ENCODE data around the gene CCDC85A. TPM values are rescaled to one million over a fixed set of nuclear protein-coding genes. Genes with fewer than 3 reads are reported as not detected.

Gene CCDC85A
- total and polyA plus RNA-seq, 2 of the 8 experiments (the other 6 are each of a cell fraction or from before 2014, with no cell fraction given), result 0.20 TPM; not detected in 1

DNA sequence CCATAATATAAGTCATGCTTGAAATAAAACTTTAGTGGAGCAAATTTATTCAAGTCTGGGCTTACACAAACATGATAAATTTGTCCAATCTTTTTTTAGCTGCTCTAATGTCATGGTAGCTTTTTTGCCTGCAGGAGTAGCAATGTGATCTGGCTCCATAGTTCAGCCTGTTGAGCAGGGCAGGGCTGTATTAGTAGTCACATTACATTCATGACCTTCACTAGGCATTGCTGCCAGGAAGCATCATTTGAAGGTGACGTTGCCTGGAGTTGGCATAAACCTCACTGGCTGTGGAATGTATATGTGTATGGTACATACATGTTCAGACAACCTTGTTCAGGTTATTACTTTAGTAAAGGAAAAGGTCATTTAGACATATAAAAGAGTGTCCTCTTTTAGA is 76.6 kb downstream of the CCDC85A start:
- Histone ChIP-seq H3K23me2 (ENCODE audit: low read depth, low read length) (no peaks in the 10 kb centered on the region), H3K56ac (replicated peaks; ENCODE audit: insufficient read length, low read depth, low read length) (no peak overlapping the region), H3K23ac (ENCODE audit: insufficient read length) (no peak overlapping the region), H3K27me3 (replicated peaks in 1 of 4; ENCODE audit: control insufficient read depth in 3 of 4, extremely low read depth in 1 of 4, insufficient read depth in 3 of 4, low read length in 3 of 4) (no peaks in the 10 kb centered on the region), H2BK15ac (ENCODE audit: low read length) (no peak overlapping the region), H2AFZ (ENCODE audit: low read length) (no peak overlapping the region), H4K8ac (ENCODE audit: extremely low read depth, insufficient read depth, low read length) (no peak overlapping the region), H3K14ac (ENCODE audit: insufficient read length) (no peak overlapping the region), H3K27ac (ENCODE audit: low read depth, low read length) (no peak overlapping the region), H4K20me1 (replicated peaks in 1 of 2; ENCODE audit: control insufficient read depth in 1 of 2, insufficient read depth in 2 of 2, low read length in 2 of 2) (no peaks in the 10 kb centered on the region), H4K91ac (replicated peaks; ENCODE audit: insufficient read length, low read length) (no peak overlapping the region), H3K4me2 (ENCODE audit: insufficient read depth in 1 of 2, low read depth in 2 of 2, low read length in 2 of 2) (no peak overlapping the region), H3K9ac (replicated peaks in 1 of 4; ENCODE audit: extremely low read depth in 1 of 4, low read depth in 3 of 4, low read length in 3 of 4) (no peak overlapping the region; a peak in 1 of 7 replicates), H4K5ac (ENCODE audit: insufficient read length, low read depth, low read length) (no peak overlapping the region), H2BK120ac (replicated peaks; ENCODE audit: low read depth, low read length) (no peak overlapping the region), H3K4me1 (replicated peaks in 1 of 4; ENCODE audit: control insufficient read depth in 3 of 4, insufficient read depth in 4 of 4, low read length in 3 of 4) (no peaks in the 10 kb centered on the region), H2BK12ac (ENCODE audit: low read depth, low read length) (no peak overlapping the region), H2AK5ac (ENCODE audit: low read depth, low read length) (no peak overlapping the region), H3K9me3 (ENCODE audit: insufficient read depth in 2 of 2, low read depth in 1 of 2, low read length in 1 of 2) (no peaks in the 10 kb centered on the region), H3K18ac (ENCODE audit: extremely low read depth, low read length) (no peak overlapping the region), H3K36me3 (ENCODE audit: control insufficient read depth in 2 of 4, insufficient read depth in 4 of 4, low read length in 3 of 4) (no peaks in the 10 kb centered on the region), H3K4me3 (ENCODE audit: extremely low read depth in 1 of 4, insufficient read depth in 2 of 4, low read depth in 3 of 4, low read length in 4 of 4) (no peak overlapping the region), H3K4ac (replicated peaks; ENCODE audit: insufficient read length, low read depth, low read length) (no peak overlapping the region), H3K79me1 (ENCODE audit: low read depth, low read length) (no peaks in the 10 kb centered on the region), H3K79me2 (ENCODE audit: control insufficient read depth in 1 of 2, insufficient read depth in 2 of 2, low read length in 2 of 2) (no peaks in the 10 kb centered on the region), H2BK5ac (ENCODE audit: low read depth, low read length) (no peak overlapping the region), H2BK20ac (ENCODE audit: low read length) (no peak overlapping the region)
- TF ChIP-seq CBX8 (IDR thresholded peaks at IDR 0.05; ENCODE audit: borderline replicate concordance, low read depth, low read length), result no peak
- WGBS, 2 experiments (ENCODE audit: extremely low coverage in 1 of 2, insufficient coverage in 1 of 2, insufficient read length in 1 of 2, insufficient replicate concordance in 2 of 2, low coverage in 1 of 2, low lambda C conversion rate in 2 of 2, missing lambda C conversion rate in 1 of 2), result 88% methylated on average over 1 of the region's 1 CpG; no CpG with 5 or more reads in 1 of the 2 experiments
- ChIA-PET CTCF (ENCODE audit: partially characterized antibody) (no interaction called here), POLR2A (ENCODE audit: partially characterized antibody) (no interaction called here)
- no peak for FAIRE-seq
- no peak for DNase-seq (ENCODE audit: low read depth in 1 of 2, low spot score in 2 of 2)

Measured in H1 (cell line).